SH-SY5Y (cell line): Measurements from ENCODE around the gene SLTM.

ENCODE experiments used
- GATA2 ChIP-seq: IDR thresholded peaks from 2 replicates; pipeline ENCODE4 v1.6.1; 2011; ENCODE audit warnings: mild to moderate bottlenecking, low read depth, low read length
- GATA3 ChIP-seq: IDR thresholded peaks from 2 replicates; pipeline ENCODE4 v1.6.1; 2011; ENCODE audit warnings: low read depth, mild to moderate bottlenecking, low read length, moderate library complexity

Gene SLTM

DNA sequence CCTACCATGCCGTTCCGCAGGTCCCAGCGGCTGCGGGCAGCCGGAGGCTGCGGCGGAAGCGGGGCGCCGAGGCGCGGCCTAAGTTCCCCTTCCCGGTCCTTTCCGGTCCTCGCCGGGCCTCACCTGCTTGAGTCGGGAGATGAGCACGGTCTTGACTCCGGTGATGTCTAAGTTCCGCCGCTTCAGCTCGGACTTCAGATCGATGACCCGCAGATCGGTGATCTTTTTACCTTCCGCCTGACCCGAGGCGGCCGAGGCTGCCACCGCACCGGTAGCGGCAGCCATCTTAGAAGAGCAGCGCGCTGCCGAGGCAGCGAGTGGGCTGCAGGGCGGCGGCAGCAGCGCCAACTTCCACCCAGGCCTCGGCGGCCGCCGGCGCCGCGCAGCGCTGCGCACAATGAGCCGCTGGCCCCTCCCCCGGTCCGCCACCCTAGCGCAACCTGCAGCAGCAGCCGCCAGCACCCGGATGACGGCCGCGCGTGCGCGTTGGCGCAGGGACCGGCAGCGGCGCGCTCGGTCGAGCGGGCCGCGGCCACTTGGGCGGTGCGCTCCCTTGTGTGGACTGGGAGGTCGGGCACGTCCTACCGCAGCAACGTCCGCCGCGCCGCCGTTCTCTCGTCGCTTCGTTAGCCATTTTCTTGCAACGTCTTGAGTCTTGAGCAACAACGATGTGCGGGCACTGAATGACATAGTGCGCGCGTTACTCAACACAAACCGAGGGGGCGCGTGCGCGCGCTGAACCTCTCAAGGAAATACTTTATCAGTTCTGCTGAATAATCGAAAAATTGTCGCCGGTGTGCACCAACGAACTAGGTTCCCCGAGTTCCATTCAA is at the start of gene SLTM:
TSS of gene SLTM (minus strand) at position 399 of the 833 bp plus-strand sequence. CDS start at position 285, 114 bp downstream.
- TF ChIP-seq GATA3, result no peak
- TF ChIP-seq GATA2, result no peak

DNA sequence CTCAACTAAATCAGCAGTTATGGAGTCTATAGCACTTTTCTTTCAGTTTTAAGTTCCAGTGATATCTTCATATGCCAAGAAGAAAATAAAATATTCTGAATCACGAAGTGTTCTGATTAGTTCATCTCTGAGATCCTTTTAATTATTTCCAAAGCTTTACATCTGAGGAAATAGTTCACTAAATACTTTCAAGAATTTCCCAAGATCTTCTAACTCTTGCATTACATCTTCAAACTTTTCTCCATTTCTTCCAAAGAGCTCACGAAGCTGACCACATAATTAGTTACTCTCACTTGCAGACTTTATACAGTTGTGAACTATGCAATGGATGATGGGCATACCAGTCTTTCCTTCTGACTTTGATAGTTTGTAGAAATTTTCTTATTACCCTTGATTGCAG is 49.8 kb upstream of the SLTM start:
- TF ChIP-seq GATA3 (no peak), GATA2 (no peak)

DNA sequence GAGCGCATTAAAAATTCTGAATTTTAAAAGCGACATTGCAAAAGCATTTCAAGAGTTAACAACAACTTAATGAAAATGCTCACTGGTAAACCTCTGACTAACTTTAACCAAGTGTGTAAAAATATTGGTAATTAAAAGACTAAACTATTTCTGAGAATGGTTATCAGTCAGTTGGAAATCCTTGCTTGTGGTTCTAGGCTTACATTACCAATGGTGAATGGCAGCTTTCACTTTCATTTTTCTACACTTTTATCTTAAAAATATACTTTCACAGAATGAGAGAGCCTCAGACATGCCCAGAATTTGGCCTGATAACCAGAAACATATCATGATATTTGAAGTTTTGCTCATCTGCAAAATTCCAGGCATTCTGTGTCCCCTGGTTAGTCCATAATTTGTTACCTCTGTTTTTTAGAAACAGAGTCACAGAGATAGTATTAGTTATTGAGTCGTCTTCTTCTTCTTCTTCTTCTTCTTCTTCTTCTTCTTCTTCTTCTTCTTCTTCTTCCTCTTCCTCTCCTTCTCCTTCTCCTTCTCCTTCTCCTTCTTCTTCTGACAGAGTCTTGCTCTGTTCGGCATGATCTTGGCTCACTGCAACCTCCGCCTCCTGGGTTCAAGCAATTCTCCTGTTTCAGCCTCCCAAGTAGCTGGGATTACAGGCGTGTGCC is 48.5 kb upstream of the SLTM start:
- no peak for TF ChIP-seq GATA2
- TF ChIP-seq GATA3, result no peak

DNA sequence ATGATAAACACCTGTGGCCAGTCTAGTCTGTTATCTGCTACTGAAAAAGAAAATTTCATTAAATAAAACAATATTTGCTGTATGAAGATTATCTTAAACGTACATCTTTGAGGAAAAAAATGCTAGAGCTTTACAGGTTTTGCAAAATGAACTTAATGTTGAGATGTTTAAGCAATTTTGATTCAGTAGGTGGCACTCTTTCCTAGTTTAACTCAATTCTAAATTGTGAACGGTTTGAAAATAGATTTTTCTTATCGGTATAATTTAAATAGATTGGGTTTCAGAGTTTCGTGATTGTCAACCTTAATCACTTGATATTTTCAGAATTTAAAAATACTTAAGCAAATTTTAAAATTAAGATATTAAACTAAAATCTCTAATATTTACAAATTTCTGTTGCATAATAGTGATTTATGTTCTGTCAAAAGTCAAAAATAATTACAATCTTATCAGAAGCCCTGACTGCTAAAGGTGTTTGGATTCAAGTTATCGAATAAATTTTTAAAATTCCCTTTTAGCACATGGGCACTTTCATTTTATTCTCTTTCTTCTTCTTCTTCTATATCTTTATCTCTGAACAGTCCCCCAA is 47.0 kb upstream of the SLTM start:
- TF ChIP-seq GATA2, result no peak
- TF ChIP-seq GATA3, result no peak

DNA sequence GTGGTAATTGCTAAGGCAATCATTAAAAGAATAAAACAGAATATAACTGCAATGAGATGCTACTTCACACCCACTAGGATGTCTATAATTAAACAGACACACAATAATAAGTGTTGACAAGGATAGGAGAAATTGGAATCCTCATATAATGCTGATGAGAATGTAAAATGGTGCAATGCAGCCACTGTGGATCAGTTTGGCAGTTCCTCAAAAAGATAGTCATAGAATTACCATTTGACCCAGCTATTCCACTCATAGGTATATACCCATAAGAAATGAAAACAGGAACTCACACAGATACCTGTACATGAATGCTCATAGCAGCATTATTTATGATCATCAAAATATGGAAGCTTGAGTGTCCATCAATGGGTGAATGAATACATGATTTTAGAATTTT is 44.4 kb upstream of the SLTM start:
- no peak for TF ChIP-seq GATA2
- TF ChIP-seq GATA3, result no peak

DNA sequence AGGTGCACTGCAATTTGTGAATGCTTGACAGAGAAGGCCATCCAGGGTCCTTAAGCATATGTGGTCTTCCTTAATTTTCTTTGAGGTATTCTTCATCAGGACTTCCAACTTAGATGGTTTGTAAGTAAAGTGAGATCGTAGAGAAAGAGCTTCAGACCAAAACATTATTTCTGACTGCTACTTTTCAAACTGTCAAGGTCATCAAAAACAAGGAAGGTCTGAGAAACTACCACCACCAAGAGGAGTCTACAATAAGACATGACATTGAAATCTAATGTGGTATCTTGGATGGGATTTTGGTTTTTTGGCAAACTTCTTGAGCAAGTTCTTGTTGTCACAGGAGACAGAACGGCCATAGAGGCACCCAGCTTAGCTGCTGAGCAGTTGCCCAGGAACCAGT is 34.0 kb upstream of the SLTM start:
- TF ChIP-seq GATA2 (no peak), GATA3 (no peak)

DNA sequence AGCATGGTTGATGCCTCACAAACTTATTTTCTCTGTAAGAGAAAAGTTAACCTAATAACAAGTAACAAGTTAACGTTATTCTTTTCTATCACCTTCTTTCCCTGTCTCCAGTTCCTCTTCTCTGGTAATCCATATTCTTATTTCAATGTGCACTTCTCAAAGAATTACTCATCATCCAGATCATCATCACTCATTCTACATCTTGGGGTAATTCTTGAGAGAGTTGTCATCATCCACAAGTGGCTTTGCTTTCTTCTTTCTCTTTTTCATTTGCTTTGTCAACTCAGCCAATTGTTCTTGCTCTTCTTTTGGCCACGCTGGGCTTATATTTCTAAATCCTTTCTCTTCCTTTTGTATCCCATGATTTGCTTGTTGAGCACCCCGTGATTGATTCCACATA is 33.2 kb upstream of the SLTM start:
- TF ChIP-seq GATA3 (no peak), GATA2 (no peak)

DNA sequence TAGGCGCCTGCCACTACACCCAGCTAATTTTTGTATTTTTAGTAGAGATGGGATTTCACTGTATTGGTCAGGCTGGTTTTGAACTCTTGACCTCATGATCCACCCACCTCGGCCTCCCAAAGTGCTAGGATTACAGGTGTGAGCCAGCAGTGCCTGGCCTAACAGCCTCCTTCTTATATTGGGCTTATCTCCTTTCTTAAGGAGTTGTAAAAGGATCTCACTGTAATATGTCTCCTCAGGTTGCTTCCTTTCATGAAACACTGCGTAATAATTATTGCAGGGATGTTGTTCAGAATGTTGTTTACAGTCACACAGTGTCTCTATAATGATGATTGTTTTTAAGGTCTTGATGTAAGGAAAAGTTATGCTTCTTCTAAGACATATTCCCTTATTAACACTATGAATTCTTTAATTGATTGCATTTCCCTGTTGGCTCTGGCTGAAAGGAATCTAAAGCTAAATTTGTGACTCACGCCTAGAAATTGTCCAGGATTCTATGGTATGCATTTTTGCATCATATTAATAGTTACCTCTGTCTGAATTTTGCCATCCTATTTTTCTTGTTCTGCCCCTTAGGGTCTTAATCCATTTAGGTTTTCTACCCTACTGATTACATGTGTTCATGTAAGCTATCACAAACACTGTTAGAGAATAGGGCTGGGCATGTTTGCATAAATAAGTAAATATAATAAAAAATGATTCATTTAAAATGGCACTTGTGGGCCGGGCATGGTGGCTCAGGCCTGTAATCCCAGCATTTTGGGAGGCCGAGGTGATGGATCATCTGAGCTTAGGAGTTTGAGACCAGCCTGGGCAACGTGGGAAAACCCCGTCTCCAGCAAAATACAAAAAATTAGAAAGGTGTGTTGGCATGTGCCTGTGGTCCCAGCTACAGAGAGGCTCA is 29.4 kb upstream of the SLTM start:
- TF ChIP-seq GATA2 (no peak), GATA3 (no peak)

DNA sequence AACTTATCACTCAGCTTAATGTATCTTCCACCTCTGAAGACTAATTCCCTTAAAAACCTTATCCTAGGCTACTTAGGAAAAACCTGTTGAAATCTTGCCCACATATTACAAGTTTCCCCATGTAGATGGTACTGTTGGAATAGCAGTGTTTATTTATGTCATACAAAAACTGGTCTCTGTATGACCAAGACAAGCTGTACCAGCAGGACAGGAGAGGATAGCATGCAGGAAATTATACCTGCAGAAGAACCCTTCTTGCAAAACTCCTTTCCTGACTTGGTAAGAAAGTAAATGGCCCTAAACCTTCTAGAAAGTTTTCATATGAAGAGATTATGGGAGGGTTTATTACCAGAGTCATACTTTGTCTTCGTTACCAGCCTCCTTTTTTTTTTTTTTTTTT is 28.7 kb upstream of the SLTM start:
- TF ChIP-seq GATA2, result no peak
- no peak for TF ChIP-seq GATA3

DNA sequence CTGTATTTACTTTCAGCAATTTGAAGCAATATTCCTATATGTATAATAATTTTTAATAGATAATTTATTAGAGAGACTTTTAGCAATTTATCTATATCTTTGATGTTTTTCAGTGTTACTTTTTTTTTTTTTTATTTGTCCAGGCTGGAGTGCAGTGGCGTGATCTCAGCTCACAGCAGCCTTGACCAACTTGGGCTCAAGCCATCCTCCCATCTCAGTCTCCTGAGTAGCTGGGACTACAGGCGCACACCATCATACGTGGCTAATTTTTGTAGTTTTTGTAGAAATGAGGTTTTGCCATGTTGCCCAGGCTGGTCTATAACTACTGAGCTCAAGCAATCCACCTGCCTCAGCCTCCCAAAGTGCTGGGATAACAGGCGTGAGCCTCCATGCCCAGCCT is 25.3 kb upstream of the SLTM start:
- TF ChIP-seq GATA2 (no peak), GATA3 (no peak)

DNA sequence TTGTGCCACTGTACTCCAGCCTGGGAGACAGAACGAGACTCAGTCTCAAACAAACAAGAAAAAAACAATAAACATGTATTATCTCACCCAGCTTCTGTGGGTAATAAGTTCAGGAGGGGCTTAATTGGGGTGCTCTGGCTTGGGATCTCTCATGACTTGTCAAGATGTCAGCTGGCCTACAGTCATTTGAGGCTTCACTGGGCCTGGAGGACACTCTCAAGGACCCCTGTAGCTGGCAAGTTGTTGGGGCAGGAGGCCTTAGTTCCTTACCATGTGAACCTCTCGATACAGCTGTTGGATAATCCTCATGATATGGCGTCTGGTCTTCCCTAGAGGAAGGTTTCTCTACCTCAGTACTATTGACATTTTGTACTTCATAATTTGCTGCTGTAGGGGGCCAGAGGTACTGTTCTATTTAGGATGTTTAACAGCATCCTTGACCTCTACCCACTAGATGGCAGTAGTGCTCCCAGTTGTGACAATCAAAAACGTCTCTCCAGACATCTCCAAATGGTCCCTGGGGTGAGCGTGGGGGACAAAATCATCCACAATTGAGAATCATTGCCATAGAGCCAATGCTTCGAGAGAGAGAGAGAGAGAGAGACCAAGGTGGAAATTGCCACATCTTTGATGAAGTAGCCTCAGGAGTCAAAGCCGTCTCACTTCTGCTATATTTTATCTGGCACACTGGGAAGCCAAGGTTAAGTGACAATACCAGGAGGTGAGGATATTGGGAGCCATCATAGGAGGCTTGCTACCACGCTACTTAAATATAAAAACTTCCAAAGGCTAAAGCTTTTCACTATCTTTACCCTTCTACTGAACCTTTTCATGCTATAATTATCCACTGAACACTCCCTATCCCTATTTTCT is 23.9 kb upstream of the SLTM start:
- TF ChIP-seq GATA2 (no peak), GATA3 (no peak)

DNA sequence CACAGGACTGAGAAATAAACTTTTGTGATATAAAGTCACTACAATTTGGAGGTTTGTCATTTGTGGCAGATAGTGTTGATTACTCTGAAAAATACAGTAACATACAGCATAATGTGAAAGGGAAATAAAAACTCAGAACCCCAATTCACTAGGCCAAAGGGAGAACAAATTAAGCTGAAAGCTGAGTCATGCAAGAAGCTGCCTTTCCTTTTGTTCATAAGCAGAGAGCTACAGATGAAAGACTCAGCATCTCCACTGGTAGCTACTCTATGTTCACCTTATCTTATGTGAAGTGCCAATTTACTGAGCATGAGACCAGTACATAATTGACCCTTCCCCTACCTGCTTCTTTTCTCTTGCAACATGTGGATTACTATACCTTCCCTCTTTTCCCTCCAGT is 19.3 kb upstream of the SLTM start:
- no peak for TF ChIP-seq GATA2
- no peak for TF ChIP-seq GATA3
